Adrenal gland (tissue), 12 donors: ENCODE measurements around the gene SLC47A2. TPM values are rescaled to one million over a fixed set of nuclear protein-coding genes. Genes with fewer than 3 reads are reported as not detected.

ENCODE experiments used
- DNase-seq, 7 donors: peaks; one replicate each; pipeline ENCODE4 v3.0.0-alpha.2; 2019 to 2020
- H3K27ac ChIP-seq, 5 donors: fragments of 200-600 bp; sonication (generic) in 4 of 5; 1 replicate in 3 of 5; 2 replicates in 2 of 5; pipeline versions ENCODE4 v1.5.1 to v1.8.0; 2016 to 2020; ENCODE audit warnings: mild to moderate bottlenecking in 1 of 5
- H3K27me3 ChIP-seq: fragments of 200-600 bp; 2 replicates; pipeline ENCODE4 v1.8.0; 2021
- H3K36me3 ChIP-seq, 2 donors: fragments of 200-600 bp; replicated peaks in 1 of 2; 1 replicate in 1 of 2; 2 replicates in 1 of 2; pipeline versions ENCODE4 v1.5.1 to v1.8.0; 2018 to 2022
- H3K4me1 ChIP-seq, 2 donors: fragments of 200-600 bp; replicated peaks in 1 of 2; 1 replicate in 1 of 2; 2 replicates in 1 of 2; pipeline versions ENCODE4 v1.5.1 to v1.8.0; 2018 to 2021
- H3K4me3 ChIP-seq, 4 donors: fragments of 200-600 bp; sonication (generic) in 3 of 4; one replicate each; pipeline ENCODE4 v1.5.1; 2016 to 2018
- H3K9me3 ChIP-seq, 3 donors: fragments of 200-600 bp; sonication (generic) in 1 of 3; replicated peaks in 1 of 3; 1 replicate in 2 of 3; 2 replicates in 1 of 3; pipeline versions ENCODE4 v1.5.1 to v1.8.0; 2016 to 2021
- POLR2A ChIP-seq, 2 donors: fragments of 450-650 bp; IDR thresholded peaks; one replicate each; pipeline ENCODE4 v1.6.1; 2017; ENCODE audit warnings: antibody characterized with exemption in 2 of 2, mild to moderate bottlenecking in 2 of 2, moderate library complexity in 1 of 2
- WGBS, 4 donors: extraction: QIAGEN DNeasy Blood & Tissue Kit in 2 of 4; methylation state at CpG; one replicate each; pipeline versions ENCODE4 v1.1.5 to v1.1.7; 2013 to 2017; 5-methylcytosine and 5-hydroxymethylcytosine counted together
- intact Hi-C, 2 donors: fragments of 100-400 bp; cut with DNase I; formaldehyde crosslinking; loops; one replicate each; pipeline versions ENCODE4 v1.14.1 to v1.15.0; 2022 to 2023
- polyA plus RNA-seq, 3 donors: library from polyadenylated mRNA; stranded (reverse); fragments of 200-250 nt in 2 of 3; fragments of 350-450 nt in 1 of 3; fragmentation: Illumina TruSeq in 1 of 3; extraction: RNeasy Lipid Tissue Mini Kit (QIAGEN cat#74804) in 1 of 3; gene quantifications; one replicate each; pipeline ENCODE4 v1.2.3, GENCODE V29; 2013 to 2014
- total RNA-seq, 9 donors: library from RNA; depleted of rRNA in 4 of 9; stranded (reverse); fragments of >200 nt in 4 of 9; fragments of 120-200 nt in 1 of 9; fragmentation: NEBNext Ultra II Directional in 1 of 9; extraction: Animal tissue kit (Norgen Biotek cat#: 25700) in 1 of 9; gene quantifications; one replicate each; pipeline versions ENCODE4 v1.1.0 to v1.2.4, GENCODE V29; 2013 to 2023
- TF ChIP-seq, protein P1 (sequence below), 6 experiments: fragments of 450-650 bp in 4 of 6; fragments of 200-600 bp in 2 of 6; sonication (generic) in 1 of 6; IDR thresholded peaks; 1 replicate in 5 of 6; 2 replicates in 1 of 6; pipeline versions ENCODE4 v1.5.1 to v1.8.0; 2016 to 2021; ENCODE audit warnings: antibody characterized with exemption in 6 of 6, mild to moderate bottlenecking in 2 of 6, moderate library complexity in 1 of 6
- donor health status: healthy with polysubstance abuse.
- donor health status: Bipolar disorder and iron deficiency.
- donor health status: DM: yes; HTN: yes; CAD: no.
- donor health status: DM: no; HTN: no; CAD: no.
- donor health status: DM: no; HTN: no; CAD: no.
- donor health status: DM: yes; HTN: yes; CAD: no.

SLC47A2 gene
- total and polyA plus RNA-seq, 12 donors = 0.10 to 1.3 (median 0.32) TPM; not detected in 8

DNA sequence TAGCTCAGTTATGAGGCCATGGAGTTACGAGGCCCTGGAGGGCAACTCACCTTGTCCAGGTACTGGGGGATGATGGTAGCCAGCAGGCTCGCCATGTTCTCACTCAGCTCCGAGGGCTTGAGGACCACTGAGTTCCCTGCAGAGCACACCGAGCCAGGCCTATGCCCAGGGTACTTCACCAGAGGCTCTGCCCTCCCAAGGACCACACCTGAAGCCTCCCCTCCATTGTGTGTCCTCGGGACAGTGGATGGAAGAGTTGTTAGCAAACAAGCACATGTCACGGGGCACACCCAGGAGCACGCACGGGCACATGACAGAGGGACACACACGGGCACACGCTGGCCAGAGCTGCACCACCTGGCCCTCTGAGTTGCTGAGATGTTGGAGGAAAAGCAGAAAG, 26.1 kb upstream of the SLC47A2 start:
- TF ChIP-seq, protein P1, sequence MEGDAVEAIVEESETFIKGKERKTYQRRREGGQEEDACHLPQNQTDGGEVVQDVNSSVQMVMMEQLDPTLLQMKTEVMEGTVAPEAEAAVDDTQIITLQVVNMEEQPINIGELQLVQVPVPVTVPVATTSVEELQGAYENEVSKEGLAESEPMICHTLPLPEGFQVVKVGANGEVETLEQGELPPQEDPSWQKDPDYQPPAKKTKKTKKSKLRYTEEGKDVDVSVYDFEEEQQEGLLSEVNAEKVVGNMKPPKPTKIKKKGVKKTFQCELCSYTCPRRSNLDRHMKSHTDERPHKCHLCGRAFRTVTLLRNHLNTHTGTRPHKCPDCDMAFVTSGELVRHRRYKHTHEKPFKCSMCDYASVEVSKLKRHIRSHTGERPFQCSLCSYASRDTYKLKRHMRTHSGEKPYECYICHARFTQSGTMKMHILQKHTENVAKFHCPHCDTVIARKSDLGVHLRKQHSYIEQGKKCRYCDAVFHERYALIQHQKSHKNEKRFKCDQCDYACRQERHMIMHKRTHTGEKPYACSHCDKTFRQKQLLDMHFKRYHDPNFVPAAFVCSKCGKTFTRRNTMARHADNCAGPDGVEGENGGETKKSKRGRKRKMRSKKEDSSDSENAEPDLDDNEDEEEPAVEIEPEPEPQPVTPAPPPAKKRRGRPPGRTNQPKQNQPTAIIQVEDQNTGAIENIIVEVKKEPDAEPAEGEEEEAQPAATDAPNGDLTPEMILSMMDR (IDR thresholded peaks at IDR 0.05) = no peak
- no peak for TF ChIP-seq POLR2A (IDR thresholded peaks at IDR 0.05)
- peaks cover 6 to 8% of the 10 kb centered on the region in 2 donors for H3K4me1 ChIP-seq
- WGBS, 4 donors = 94 to 98% (median 95%) methylated on average over 6 to 10 of the region's 10 CpGs
- no peak overlapping the region for H3K4me3 ChIP-seq
- no peaks in the 10 kb centered on the region for H3K36me3 ChIP-seq
- H3K27ac ChIP-seq = no peak overlapping the region
- no peaks in the 10 kb centered on the region for H3K27me3 ChIP-seq
- no peak for DNase-seq
- intact Hi-C loops = loop anchor here in 1 of 2 donors (10.0 kb wide), 1 partner anchor 68 kb away; no protein-coding TSS in a partner anchor
- H3K9me3 ChIP-seq = no peaks in the 10 kb centered on the region

DNA sequence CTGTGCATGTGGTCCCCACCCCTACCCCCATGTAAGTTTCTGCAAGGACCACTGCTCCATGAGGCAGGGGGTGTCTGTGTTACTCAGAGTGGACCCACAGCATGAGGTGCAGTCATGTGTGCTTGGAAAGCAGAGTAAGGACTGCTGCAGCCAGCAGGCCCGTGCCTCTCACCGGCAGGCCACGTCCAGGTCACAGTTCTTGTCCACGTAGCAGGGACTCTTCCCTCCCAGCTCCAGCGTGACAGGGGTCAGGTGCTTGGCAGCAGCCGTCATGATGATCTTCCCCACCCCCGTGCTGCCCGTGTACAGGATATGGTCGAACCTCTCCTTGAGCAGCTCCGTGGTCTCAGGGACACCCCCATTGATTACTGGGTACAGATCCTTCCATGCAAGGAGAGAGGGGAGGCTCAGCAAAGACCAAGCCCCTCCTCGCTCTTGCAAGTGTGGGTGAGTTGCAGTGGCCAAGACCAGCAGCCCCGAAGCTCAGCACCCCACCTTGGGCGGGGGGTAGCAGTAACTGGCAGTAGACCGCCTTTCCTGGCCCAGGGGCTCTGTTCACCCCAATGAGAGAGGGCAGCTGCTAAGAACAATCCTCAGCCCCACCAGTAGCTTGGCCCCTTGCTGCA, 25.6 kb upstream of the SLC47A2 start:
- H3K4me3 ChIP-seq = no peak overlapping the region
- H3K27me3 ChIP-seq = no peaks in the 10 kb centered on the region
- TF ChIP-seq POLR2A (IDR thresholded peaks at IDR 0.05) = no peak
- TF ChIP-seq, protein P1 (IDR thresholded peaks at IDR 0.05) = no peak
- H3K36me3 ChIP-seq = no peaks in the 10 kb centered on the region
- no peak overlapping the region for H3K27ac ChIP-seq
- no peaks in the 10 kb centered on the region for H3K9me3 ChIP-seq
- 74 to 92% (median 90%) methylated on average over 4 to 14 of the region's 14 CpGs; no CpG with 5 or more reads in 1 of the 4 donors for WGBS, 4 donors
- intact Hi-C loops = loop anchor here in 1 of 2 donors (10.0 kb wide), 1 partner anchor 67 kb away; no protein-coding TSS in a partner anchor
- H3K4me1 ChIP-seq = peaks cover 6 to 8% of the 10 kb centered on the region in 2 donors
- no peak for DNase-seq

DNA sequence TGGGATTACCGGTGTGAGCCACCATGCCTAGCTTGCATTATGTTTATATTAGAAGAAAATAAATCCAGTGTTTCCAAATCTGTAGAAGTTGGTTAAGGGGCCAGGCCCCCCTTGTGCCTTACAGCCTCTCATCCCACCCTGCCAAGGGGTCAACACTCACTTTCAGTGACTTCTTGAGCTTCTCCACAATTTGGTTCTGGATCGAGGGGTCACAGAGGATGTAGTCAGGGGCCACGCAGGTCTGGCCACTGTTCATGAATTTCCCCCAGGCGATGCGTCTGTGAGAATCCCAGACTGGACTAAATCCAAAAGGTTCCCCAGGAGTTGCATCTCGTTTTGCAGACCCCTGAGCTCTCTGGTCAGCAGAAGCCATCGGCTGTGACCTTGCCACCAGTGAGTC, 24.5 kb upstream of the SLC47A2 start:
- WGBS, 4 donors = 88 to 91% (median 89%) methylated on average over 6 to 7 of the region's 7 CpGs

More for the DNA sequence above, 24.5 kb upstream of the SLC47A2 start:
- TF ChIP-seq POLR2A (IDR thresholded peaks at IDR 0.05) = no peak
- TF ChIP-seq, protein P1 (IDR thresholded peaks at IDR 0.05) = no peak
- intact Hi-C loops = loop anchor here in 1 of 2 donors (10.0 kb wide), 1 partner anchor 66 kb away; no protein-coding TSS in a partner anchor
- Histone ChIP-seq H3K27me3 (no peaks in the 10 kb centered on the region), H3K4me3 (no peak overlapping the region), H3K36me3 (no peaks in the 10 kb centered on the region), H3K4me1 (peaks cover 12 to 15% of the 10 kb centered on the region in 2 donors), H3K9me3 (no peaks in the 10 kb centered on the region), H3K27ac (no peak overlapping the region)
- no peak for DNase-seq
